HEK293 (cell line): ENCODE results near the gene ZKSCAN5.

ENCODE experiments used
- CTCF ChIA-PET: fragments of 350-600 bp; formaldehyde crosslinking; extraction: SDS; loops from one replicate; lab custom pipeline; 2021; ENCODE audit warnings: antibody characterized with exemption; lab: Yijun Ruan, JAX
- POLR2A ChIA-PET: fragments of 300-600 bp; formaldehyde crosslinking; extraction: SDS; loops from one replicate; lab custom pipeline; 2020; ENCODE audit warnings: antibody characterized with exemption, inconsistent platforms; lab: Yijun Ruan, JAX
- H3K27ac ChIP-seq: fragments of 200-500 bp; sonication (Bioruptor generic); 2 replicates; pipeline ENCODE4 v1.5.1; 2014; ENCODE audit warnings: low read depth, low read length, control low read depth, inconsistent platforms; ENCODE audit errors: extremely low read depth
- H3K36me3 ChIP-seq, 2 experiments: fragments of 200-500 bp in 1 of 2; sonication (Bioruptor generic) in 1 of 2; 1 replicate in 1 of 2; 2 replicates in 1 of 2; pipeline ENCODE4 v1.5.1; 2014 to 2017; ENCODE audit warnings: inconsistent platforms in 2 of 2, low read length in 2 of 2; ENCODE audit not compliant: control insufficient read depth in 2 of 2, insufficient read depth in 1 of 2
- H3K4me1 ChIP-seq: fragments of 200-500 bp; sonication (Bioruptor generic); 2 replicates; pipeline ENCODE4 v1.5.1; 2014; ENCODE audit warnings: mild to moderate bottlenecking, low read length, inconsistent platforms; ENCODE audit not compliant: control insufficient read depth, insufficient read depth
- H3K4me3 ChIP-seq: 2 replicates; pipeline ENCODE4 v1.5.1; 2011; ENCODE audit warnings: low read depth, mild to moderate bottlenecking, control low read depth, low read length, moderate library complexity
- H3K9me3 ChIP-seq: fragments of 200-500 bp; sonication (Bioruptor generic); 2 replicates; pipeline ENCODE4 v1.5.1; 2014; ENCODE audit warnings: low read depth, low read length, inconsistent platforms; ENCODE audit not compliant: control insufficient read depth, insufficient read depth
- MZF1 ChIP-seq: fragments of 450-650 bp; formaldehyde crosslinking; IDR thresholded peaks from 2 replicates; pipeline ENCODE4 v1.5.1; 2017; ENCODE audit warnings: missing biosample characterization, missing genetic modification characterization, borderline replicate concordance
- ZBTB17 ChIP-seq: fragments of 450-650 bp; formaldehyde crosslinking; IDR thresholded peaks from 2 replicates; pipeline ENCODE4 v1.5.1; 2016; ENCODE audit warnings: missing biosample characterization, missing genetic modification characterization
- ZBTB21 ChIP-seq: fragments of 450-650 bp; formaldehyde crosslinking; IDR thresholded peaks from 2 replicates; pipeline ENCODE4 v1.5.1; 2017; ENCODE audit warnings: missing biosample characterization, missing genetic modification characterization
- ZBTB49 ChIP-seq: fragments of 450-650 bp; formaldehyde crosslinking; IDR thresholded peaks from 2 replicates; pipeline ENCODE4 v1.5.1; 2016; ENCODE audit warnings: missing biosample characterization, missing genetic modification characterization, low read depth
- ZBTB7A ChIP-seq: fragments of 450-650 bp; formaldehyde crosslinking; IDR thresholded peaks from 2 replicates; pipeline ENCODE4 v1.5.1; 2016; ENCODE audit warnings: low read depth, missing biosample characterization, missing genetic modification characterization
- ZFP3 ChIP-seq: fragments of 450-650 bp; formaldehyde crosslinking; IDR thresholded peaks from 2 replicates; pipeline ENCODE4 v1.5.1; 2016; ENCODE audit warnings: low read depth, missing biosample characterization, missing genetic modification characterization
- ZNF248 ChIP-seq: fragments of 450-650 bp; formaldehyde crosslinking; IDR thresholded peaks from 2 replicates; pipeline ENCODE4 v1.5.1; 2017; ENCODE audit warnings: missing biosample characterization, missing genetic modification characterization
- ZNF26 ChIP-seq: fragments of 450-650 bp; formaldehyde crosslinking; IDR thresholded peaks from 2 replicates; pipeline ENCODE4 v1.5.1; 2016; ENCODE audit warnings: missing biosample characterization, missing genetic modification characterization
- ZNF555 ChIP-seq: fragments of 450-650 bp; formaldehyde crosslinking; conservative IDR thresholded peaks from 2 replicates; pipeline ENCODE4 v1.5.1; 2017; ENCODE audit warnings: missing biosample characterization, mild to moderate bottlenecking, missing genetic modification characterization, inconsistent platforms
- ZNF561 ChIP-seq: fragments of 450-650 bp; IDR thresholded peaks from 2 replicates; pipeline ENCODE4 v1.5.1; 2018; ENCODE audit warnings: missing biosample characterization, missing genetic modification characterization, borderline replicate concordance
- ZNF600 ChIP-seq: fragments of 450-650 bp; formaldehyde crosslinking; IDR thresholded peaks from 2 replicates; pipeline ENCODE4 v1.5.1; 2016; ENCODE audit warnings: missing biosample characterization, missing genetic modification characterization
- ZNF670 ChIP-seq: fragments of 450-650 bp; formaldehyde crosslinking; IDR thresholded peaks from 2 replicates; pipeline ENCODE4 v1.5.1; 2016; ENCODE audit warnings: missing biosample characterization, missing genetic modification characterization, low read depth
- ZSCAN16 ChIP-seq: fragments of 450-650 bp; formaldehyde crosslinking; IDR thresholded peaks from 2 replicates; pipeline ENCODE4 v1.5.1; 2016; ENCODE audit warnings: missing biosample characterization, missing genetic modification characterization

ZKSCAN5 gene

GRCh38 chr7:99497766-99498545 is 6.5 kb upstream of the ZKSCAN5 start:
- CTCF ChIA-PET: interaction anchor here (0.6 to 0.8 kb wide), 2 partner anchors 65 to 368 kb away, joined by 3 read pairs; no protein-coding TSS in a partner anchor

DNA sequence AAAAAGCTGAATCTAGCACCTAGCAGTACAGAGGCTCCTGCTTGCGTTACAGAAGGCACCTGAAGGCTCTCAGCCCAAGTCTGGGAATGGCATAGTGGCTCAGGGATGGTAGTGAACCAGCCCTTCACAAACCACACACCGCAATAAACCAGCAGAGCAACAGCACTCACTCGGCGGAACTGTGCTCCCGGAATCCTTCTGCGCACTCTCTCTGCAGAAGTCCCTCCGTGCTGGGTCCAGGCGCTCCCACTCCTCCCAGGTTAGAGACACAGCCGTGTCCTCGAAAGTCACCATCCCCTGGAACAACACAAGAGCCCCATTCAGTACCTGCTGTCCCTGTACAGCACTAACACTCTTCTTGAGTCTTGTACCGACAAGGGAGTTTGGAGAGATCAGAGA is 5.9 kb upstream of the ZKSCAN5 start:
- TF ChIP-seq ZNF561 (tag by site-specific recombination) (no peak), ZNF26 (tag by site-specific recombination) (no peak), MZF1 (no peak), ZBTB21 (no peak), ZNF600 (tag by site-specific recombination) (peak; percentile 36; the same call in 1 of the 2 replicates), ZBTB17 (tag by site-specific recombination) (peak; percentile 61)
- ChIA-PET POLR2A (no interaction called here), CTCF (no interaction called here)
- no peaks in the 10 kb centered on the region for H3K4me1 ChIP-seq
- no peak overlapping the region; the same call in 1 of the 2 replicates for H3K27ac ChIP-seq
- H3K36me3 ChIP-seq: peaks cover 9 to 30% of the 10 kb centered on the region in 2 experiments; a peak in 2 of 3 replicates
- peak overlapping the region; percentile 93 for H3K4me3 ChIP-seq
- H3K9me3 ChIP-seq: no peaks in the 10 kb centered on the region

More at GRCh38 chr7:99497766-99498545, 6.5 kb upstream of the ZKSCAN5 start:
- peaks cover 9 to 35% of the 10 kb centered on the region in 2 experiments; a peak in 2 of 3 replicates for H3K36me3 ChIP-seq
- no peaks in the 10 kb centered on the region for H3K9me3 ChIP-seq
- H3K4me3 ChIP-seq: peak overlapping the region; percentile 93
- TF ChIP-seq ZBTB7A: no peak
- TF ChIP-seq ZNF555: no peak
- TF ChIP-seq ZBTB49 (tag by site-specific recombination): no peak
- no peak for TF ChIP-seq ZFP3 (tag by site-specific recombination)
- POLR2A ChIA-PET: no interaction called here
- H3K4me1 ChIP-seq: no peaks in the 10 kb centered on the region
- no peak overlapping the region for H3K27ac ChIP-seq

DNA sequence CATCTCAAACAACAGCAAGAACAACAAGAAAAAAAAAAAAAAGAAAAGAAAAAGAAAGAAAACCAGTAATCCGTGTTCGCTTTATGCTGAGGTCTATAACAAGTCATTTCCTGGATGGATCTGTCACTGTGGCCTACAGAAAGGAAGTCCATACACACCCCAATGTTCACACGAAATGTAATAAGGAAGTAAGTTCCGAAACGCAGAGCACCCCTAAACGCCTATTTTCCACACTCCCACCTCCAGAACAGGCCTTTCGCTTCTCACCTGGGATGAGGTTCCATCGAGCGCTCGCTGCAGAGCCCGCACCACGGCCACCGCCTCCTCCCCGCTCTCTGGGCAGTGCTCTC is 5.1 kb upstream of the ZKSCAN5 start:
- POLR2A ChIA-PET: interaction anchor here (0.7 to 1.7 kb wide), 8 partner anchors 8 to 117 kb away, joined by 4 to 8 read pairs (median 6); partner anchors contain the start of genes FAM200A, PTCD1, ZNF655 and ZSCAN25
- Histone ChIP-seq H3K4me1 (no peaks in the 10 kb centered on the region), H3K9me3 (no peaks in the 10 kb centered on the region), H3K4me3 (peak overlapping the region; percentile 93), H3K27ac (peak overlapping the region; percentile 60)
- CTCF ChIA-PET: interaction anchor here (0.6 kb wide), 1 partner anchor 36 kb away, joined by 3 read pairs; no protein-coding TSS in a partner anchor
- TF ChIP-seq ZSCAN16 (tag by site-specific recombination): no peak
- no peak for TF ChIP-seq ZNF670
- no peak for TF ChIP-seq ZNF248 (tag by site-specific recombination)
- TF ChIP-seq, all 188 proteins: peak for 0
- peaks cover 9 to 22% of the 10 kb centered on the region in 2 experiments; a peak in 2 of 3 replicates for H3K36me3 ChIP-seq
